ENCODE measurements around the gene CES2.

DNA sequence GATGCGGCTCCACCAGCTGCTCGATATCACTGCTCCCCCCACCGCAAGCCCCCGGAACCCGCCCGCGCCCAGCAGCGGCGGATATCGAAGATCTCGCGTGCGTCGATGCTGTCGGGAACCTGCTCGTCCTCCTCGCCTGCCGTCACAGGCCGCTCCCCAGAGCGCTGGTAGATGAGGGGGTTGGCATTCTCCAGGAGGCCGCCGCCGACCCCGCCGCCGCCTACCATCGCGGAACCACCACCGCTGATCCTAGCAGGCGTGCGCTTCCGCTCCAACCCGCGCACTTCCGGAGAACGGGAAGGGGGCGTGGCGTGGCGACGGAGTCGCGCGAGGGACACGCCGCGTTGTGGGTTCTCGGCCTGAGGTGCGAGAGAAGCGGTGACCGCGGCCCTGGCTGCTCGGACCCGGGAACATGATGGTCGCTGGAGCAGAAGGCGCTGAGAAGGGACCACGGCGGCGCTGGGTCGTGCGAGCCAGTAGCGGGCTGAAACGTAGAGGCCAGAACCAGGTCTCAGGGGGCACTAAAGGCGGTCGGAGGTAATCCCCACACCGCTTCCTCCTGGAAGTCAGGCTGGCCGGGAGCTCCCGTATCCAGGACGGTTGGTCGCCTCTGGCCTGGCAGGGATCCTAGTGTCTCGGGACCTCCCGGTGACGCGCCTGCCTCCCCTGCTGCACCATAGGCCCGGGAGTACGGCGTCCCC, 1.0 kb upstream of the CES2 start, which contains the start of gene CIAO2B:
- TF ChIP-seq, protein P1, sequence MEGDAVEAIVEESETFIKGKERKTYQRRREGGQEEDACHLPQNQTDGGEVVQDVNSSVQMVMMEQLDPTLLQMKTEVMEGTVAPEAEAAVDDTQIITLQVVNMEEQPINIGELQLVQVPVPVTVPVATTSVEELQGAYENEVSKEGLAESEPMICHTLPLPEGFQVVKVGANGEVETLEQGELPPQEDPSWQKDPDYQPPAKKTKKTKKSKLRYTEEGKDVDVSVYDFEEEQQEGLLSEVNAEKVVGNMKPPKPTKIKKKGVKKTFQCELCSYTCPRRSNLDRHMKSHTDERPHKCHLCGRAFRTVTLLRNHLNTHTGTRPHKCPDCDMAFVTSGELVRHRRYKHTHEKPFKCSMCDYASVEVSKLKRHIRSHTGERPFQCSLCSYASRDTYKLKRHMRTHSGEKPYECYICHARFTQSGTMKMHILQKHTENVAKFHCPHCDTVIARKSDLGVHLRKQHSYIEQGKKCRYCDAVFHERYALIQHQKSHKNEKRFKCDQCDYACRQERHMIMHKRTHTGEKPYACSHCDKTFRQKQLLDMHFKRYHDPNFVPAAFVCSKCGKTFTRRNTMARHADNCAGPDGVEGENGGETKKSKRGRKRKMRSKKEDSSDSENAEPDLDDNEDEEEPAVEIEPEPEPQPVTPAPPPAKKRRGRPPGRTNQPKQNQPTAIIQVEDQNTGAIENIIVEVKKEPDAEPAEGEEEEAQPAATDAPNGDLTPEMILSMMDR (IDR thresholded peaks at IDR 0.05), result no peak
- TF ChIP-seq POLR2AphosphoS5 (IDR thresholded peaks at IDR 0.05) (peak; percentile 98 to 100 (median 99)), POLR2A (IDR thresholded peaks at IDR 0.05) (peak in 2 of 4 donors; percentile 56 to 63), EP300 (IDR thresholded peaks at IDR 0.05) (no peak)

Data from stomach (tissue), 4 donors.